ENCODE results near the gene COG8. TPM values are rescaled to one million over a fixed set of nuclear protein-coding genes. Genes with fewer than 3 reads are reported as not detected.
"Not testable (repeated sequence)": the region's sequence is repeated elsewhere in the genome, so short reads cannot be mapped to it uniquely, and the experiment has no call there.

The COG8 gene
- total and polyA plus RNA-seq, 2 experiments from 2014 or later, result 54.5 to 95.3 TPM

- Histone ChIP-seq H3K27ac (no peak overlapping the region), H3K27me3 (no peaks in the 10 kb centered on the region), H3K4me1 (ENCODE audit: low read depth) (no peaks in the 10 kb centered on the region), H3K36me3 (peaks cover 39% of the 10 kb centered on the region), H3K9me3 (ENCODE audit: low read depth) (no peaks in the 10 kb centered on the region), H3K4me3 (no peak overlapping the region)
- TF ChIP-seq, protein P1, sequence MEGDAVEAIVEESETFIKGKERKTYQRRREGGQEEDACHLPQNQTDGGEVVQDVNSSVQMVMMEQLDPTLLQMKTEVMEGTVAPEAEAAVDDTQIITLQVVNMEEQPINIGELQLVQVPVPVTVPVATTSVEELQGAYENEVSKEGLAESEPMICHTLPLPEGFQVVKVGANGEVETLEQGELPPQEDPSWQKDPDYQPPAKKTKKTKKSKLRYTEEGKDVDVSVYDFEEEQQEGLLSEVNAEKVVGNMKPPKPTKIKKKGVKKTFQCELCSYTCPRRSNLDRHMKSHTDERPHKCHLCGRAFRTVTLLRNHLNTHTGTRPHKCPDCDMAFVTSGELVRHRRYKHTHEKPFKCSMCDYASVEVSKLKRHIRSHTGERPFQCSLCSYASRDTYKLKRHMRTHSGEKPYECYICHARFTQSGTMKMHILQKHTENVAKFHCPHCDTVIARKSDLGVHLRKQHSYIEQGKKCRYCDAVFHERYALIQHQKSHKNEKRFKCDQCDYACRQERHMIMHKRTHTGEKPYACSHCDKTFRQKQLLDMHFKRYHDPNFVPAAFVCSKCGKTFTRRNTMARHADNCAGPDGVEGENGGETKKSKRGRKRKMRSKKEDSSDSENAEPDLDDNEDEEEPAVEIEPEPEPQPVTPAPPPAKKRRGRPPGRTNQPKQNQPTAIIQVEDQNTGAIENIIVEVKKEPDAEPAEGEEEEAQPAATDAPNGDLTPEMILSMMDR (IDR thresholded peaks at IDR 0.05; ENCODE audit: low read depth, low read length), result no peak
- no peak for DNase-seq (ENCODE audit: low read depth in 1 of 2, low spot score in 1 of 2)
Measured at GRCh38 chr16:69363281-69363717, 23.9 kb upstream of the COG8 start.

DNA sequence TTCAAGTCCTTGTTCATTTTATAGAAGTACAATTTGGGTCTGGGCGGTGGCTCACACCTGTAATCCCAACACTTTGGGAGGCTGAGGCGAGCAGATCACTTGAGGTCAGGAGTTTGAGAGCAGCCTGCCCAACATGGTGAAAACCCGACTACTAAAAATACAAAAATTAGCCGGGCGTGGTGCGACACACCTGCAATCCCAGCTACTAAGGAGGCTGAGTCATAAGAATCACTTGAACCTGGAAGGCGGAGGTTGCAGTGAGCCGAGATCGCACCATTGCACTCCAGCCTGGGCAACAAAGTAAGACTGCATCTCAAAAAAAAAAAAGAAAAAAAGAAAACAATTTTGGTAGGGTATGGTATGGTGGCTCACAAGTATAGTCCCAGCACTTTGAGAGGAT, 20.7 kb upstream of the COG8 start:
- H3K4me1 ChIP-seq (ENCODE audit: low read depth); H3K9me3 ChIP-seq (ENCODE audit: low read depth); H3K27ac ChIP-seq; H3K27me3 ChIP-seq; DNase-seq (ENCODE audit: low read depth in 1 of 2, low spot score in 1 of 2); H3K4me3 ChIP-seq: not testable (repeated sequence)
- H3K36me3 ChIP-seq, result peaks cover 21% of the 10 kb centered on the region

DNA sequence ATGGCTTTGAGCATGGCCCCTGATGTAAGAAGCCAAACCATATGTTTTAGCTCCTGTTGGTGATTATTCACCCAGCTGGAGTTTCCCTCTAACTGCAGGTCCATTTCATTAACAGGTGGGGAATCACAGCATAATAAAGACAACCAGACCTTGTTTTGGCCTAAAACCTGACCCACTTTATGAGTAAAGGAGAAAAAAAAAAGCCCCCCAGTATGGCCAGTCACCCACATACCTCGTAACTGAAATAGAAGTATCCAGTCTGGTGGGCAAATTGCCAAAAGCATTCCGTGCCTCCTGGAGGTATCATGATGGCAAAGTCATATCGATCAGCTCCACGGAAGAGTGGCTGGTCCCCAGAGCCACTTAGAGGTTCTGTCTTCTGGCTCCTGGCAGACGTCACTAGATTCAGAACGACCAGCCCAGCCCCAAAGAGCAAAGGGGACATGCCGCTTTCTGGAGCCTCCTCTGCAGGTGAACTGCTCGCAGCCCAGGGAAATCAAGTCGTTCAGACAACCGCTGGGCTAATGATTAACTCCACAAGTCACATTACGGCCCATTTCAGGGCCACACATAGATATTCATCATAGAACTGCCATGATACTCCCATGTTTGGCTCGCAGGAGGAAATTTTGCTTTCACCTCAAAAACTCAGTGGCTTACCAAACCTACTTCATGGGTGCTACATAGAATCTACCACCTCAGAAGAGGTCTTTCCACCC, 12.1 kb upstream of the COG8 start, which contains the start of gene TMED6:
Gene TMED6, minus strand, starts transcription at position 478 of the 719 bp plus-strand sequence. Its CDS starts 33 bp downstream, at position 445.
- Histone ChIP-seq H3K4me1 (ENCODE audit: low read depth) (no peaks in the 10 kb centered on the region), H3K27ac (peak within 1 kb of the TSS; percentile 23), H3K27me3 (no peaks in the 10 kb centered on the region), H3K36me3 (peaks cover 15% of the 10 kb centered on the region), H3K9me3 (ENCODE audit: low read depth) (no peaks in the 10 kb centered on the region), H3K4me3 (no peak within 1 kb of the TSS)
- no peak for DNase-seq (ENCODE audit: low read depth in 1 of 2, low spot score in 1 of 2)
- TF ChIP-seq, protein P1 (IDR thresholded peaks at IDR 0.05; ENCODE audit: low read depth, low read length), result no peak

- Histone ChIP-seq H3K9me3 (ENCODE audit: low read depth) (no peaks in the 10 kb centered on the region), H3K4me1 (ENCODE audit: low read depth) (no peaks in the 10 kb centered on the region), H3K36me3 (peaks cover 13% of the 10 kb centered on the region), H3K27ac (no peak overlapping the region), H3K4me3 (no peak overlapping the region), H3K27me3 (no peaks in the 10 kb centered on the region)
- TF ChIP-seq, protein P1 (IDR thresholded peaks at IDR 0.05; ENCODE audit: low read depth, low read length), result no peak
- no peak for DNase-seq (ENCODE audit: low read depth in 1 of 2, low spot score in 1 of 2)
Measured at GRCh38 chr16:69350536-69351133, 11.3 kb upstream of the COG8 start.

GRCh38 chr16:69349536-69349935, 10.2 kb upstream of the COG8 start:
- Histone ChIP-seq H3K36me3 (peaks cover 8% of the 10 kb centered on the region), H3K4me1 (ENCODE audit: low read depth) (no peaks in the 10 kb centered on the region), H3K27me3 (no peaks in the 10 kb centered on the region), H3K27ac (no peak overlapping the region), H3K9me3 (ENCODE audit: low read depth) (no peaks in the 10 kb centered on the region), H3K4me3 (no peak overlapping the region)
- TF ChIP-seq, protein P1 (IDR thresholded peaks at IDR 0.05; ENCODE audit: low read depth, low read length), result no peak
- no peak for DNase-seq (ENCODE audit: low read depth in 1 of 2, low spot score in 1 of 2)

DNA sequence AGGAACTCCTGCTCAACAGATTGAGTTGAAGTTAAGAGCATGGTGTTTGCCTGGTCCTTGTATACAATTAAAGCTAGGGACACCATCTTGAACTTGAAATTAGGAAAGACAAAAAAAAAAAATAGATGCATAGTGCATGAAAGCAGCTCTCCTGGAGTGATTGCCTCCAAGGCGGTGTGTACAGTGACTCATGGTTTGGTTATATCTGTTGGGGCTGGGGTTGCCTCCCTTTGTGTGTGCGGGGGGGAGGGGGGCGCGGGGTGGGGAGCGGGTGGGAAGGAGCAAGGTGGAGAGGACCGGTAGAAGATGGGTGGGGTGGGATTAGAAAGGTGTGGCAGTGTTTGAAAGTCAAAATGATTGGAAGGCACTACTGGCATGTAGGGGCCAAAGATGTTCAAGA, 8.9 kb upstream of the COG8 start:
- Histone ChIP-seq H3K27ac (no peak overlapping the region), H3K36me3 (peaks cover 3% of the 10 kb centered on the region), H3K4me1 (ENCODE audit: low read depth) (no peaks in the 10 kb centered on the region), H3K4me3 (no peak overlapping the region), H3K27me3 (no peaks in the 10 kb centered on the region), H3K9me3 (ENCODE audit: low read depth) (no peaks in the 10 kb centered on the region)
- TF ChIP-seq, protein P1 (IDR thresholded peaks at IDR 0.05; ENCODE audit: low read depth, low read length), result no peak
- DNase-seq (ENCODE audit: low read depth in 1 of 2, low spot score in 1 of 2), result no peak
